GM12872 (cell line): Measurements from ENCODE around the gene SNX12.

Experiments
- CTCF ChIP-seq: IDR thresholded peaks from 3 replicates; pipeline ENCODE4 v1.5.1; 2011; ENCODE audit warnings: low read depth, mild to moderate bottlenecking, low read length, moderate library complexity; ENCODE audit not compliant: insufficient read depth

The SNX12 gene

DNA sequence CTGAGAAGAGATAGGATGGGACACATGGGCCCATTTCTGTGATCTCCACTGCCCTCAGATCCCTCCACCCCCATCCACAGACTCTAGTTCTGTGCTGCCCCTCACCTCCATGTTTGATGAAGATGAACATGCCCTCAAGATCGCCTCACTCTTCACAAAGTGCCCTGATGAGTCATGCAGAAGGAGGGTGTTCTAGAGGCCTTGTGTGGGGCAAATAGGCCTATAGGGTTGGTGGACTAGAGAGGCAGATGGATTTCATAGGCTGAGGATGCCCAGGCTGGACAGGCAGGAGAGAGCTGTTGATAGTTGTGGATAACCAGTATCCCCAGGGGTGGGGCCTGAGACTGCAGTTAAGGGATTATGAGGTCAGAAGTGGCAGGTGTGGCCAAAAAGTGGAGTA lies 38.3 kb upstream of the SNX12 start, which contains the start of gene CXorf65:
Gene CXorf65, minus strand, starts transcription at position 314 of the 400 bp plus-strand sequence. Its CDS starts 184 bp downstream, at position 130.
- TF ChIP-seq CTCF: no peak

- no peak for TF ChIP-seq CTCF
These were observed 37.5 kb upstream of the SNX12 start for GRCh38 chrX:71105628-71106027.

DNA sequence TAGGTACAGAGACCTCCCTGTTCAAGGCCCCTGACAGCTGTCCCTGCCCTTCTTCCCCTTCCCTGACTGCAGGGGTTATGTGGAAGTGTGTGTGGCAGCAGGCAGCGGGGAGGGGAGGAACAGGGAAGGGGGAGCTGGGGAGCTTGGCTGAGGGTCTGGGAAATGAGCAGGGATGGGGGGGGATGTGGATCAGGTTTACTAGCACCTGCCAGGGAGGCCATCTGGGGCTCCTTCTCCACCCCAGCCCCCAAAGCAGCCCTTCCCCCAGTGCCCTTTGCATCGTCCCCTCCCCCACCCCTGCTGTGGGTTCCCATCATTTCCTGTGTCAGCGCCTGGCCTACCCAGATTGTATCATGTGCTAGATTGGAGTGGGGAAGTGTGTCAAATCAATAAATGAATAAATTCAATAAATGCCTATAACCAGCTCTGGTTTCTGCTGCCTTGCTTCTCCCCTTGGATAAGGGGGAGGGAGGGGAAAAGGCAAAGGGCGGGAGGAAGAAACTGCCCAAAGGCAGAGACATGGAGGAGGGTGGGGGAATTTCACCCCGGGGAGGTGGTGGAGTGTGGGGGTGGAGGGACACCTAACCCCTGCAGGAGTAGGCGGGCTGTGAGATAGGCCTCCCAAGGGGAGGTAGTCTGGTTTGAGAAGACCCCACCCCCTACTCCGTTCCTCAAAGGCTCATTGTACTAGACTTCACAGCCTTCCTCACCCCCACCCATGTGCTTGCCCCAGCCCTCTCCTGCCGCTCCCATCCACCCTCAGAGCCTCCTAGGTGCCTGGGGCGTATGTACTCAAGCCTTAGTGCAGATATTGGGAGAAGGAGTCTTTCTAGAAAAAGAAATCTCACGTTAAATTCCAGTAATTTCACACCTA lies 35.2 kb upstream of the SNX12 start:
- no peak for TF ChIP-seq CTCF

- no peak for TF ChIP-seq CTCF
These were observed 34.2 kb upstream of the SNX12 start for GRCh38 chrX:71102292-71102691.

GRCh38 chrX:71100581-71101505 lies 32.7 kb upstream of the SNX12 start:
- no peak for TF ChIP-seq CTCF

GRCh38 chrX:71099736-71100135 lies 31.6 kb upstream of the SNX12 start:
- no peak for TF ChIP-seq CTCF

DNA sequence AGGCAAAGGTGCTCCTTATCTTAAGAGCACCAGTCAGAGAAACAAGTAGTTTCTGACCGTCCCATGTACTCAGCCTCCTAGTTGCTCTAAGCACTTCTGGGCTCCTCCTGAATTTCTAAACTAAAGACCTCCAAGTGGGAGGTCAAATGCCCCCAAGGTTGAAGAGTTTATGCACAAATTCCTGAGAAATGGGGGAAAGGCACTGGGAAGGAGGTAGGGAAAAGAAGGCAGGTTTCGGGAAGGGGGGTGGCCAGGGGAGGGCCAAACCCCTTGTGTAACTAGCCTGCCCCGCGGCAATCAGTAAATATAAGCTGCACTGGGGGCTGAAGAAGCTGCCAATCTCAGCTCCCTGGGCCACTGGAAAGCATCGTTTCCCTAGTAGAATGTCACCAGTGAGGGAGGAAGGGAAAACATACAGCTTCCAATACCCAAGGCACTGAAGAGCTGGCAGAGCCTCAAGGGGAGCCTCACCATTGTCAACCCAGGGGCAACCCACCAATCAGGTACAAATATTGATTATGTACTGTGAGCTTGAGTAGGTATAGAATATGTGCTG lies 30.9 kb upstream of the SNX12 start:
- no peak for TF ChIP-seq CTCF
